CD14-positive monocyte (primary cell): ENCODE measurements around the gene RSPH4A. TPM values are rescaled to one million over a fixed set of nuclear protein-coding genes. Genes with fewer than 3 reads are reported as not detected.

Experiments
- DNase-seq, 3 donors: peaks; one replicate each; pipeline ENCODE4 v3.0.0-alpha.2; 2011 to 2022
- H2AFZ ChIP-seq: 2 replicates; pipeline ENCODE4 v1.6.0; 2012; ENCODE audit warnings: mild to moderate bottlenecking, low read depth, low read length, inconsistent platforms; ENCODE audit not compliant: insufficient read depth, poor library complexity, severe bottlenecking
- H3K27ac ChIP-seq, 2 donors: 1 replicate in 1 of 2; 2 replicates in 1 of 2; pipeline ENCODE4 v1.5.1; 2012 to 2013; ENCODE audit warnings: low read length in 2 of 2, control low read depth in 1 of 2, inconsistent platforms in 1 of 2, low read depth in 1 of 2, mild to moderate bottlenecking in 1 of 2
- H3K27me3 ChIP-seq, 2 donors: one replicate each; pipeline versions ENCODE4 v1.6.0 to v1.6.1; 2011 to 2013; ENCODE audit warnings: low read length in 2 of 2; ENCODE audit not compliant: control insufficient read depth in 2 of 2, insufficient read depth in 2 of 2
- H3K36me3 ChIP-seq, 2 donors: replicated peaks in 1 of 2; 1 replicate in 1 of 2; 2 replicates in 1 of 2; pipeline versions ENCODE4 v1.5.1 to v1.6.1; 2012 to 2013; ENCODE audit warnings: low read length in 2 of 2, control low read depth in 1 of 2, inconsistent platforms in 1 of 2, mild to moderate bottlenecking in 1 of 2; ENCODE audit not compliant: insufficient read depth in 2 of 2, control insufficient read depth in 1 of 2
- H3K4me1 ChIP-seq, 2 donors: 1 replicate in 1 of 2; 2 replicates in 1 of 2; pipeline versions ENCODE4 v1.5.1 to v1.6.1; 2012 to 2013; ENCODE audit warnings: low read length in 2 of 2, control low read depth in 1 of 2, inconsistent platforms in 1 of 2, mild to moderate bottlenecking in 1 of 2, moderate library complexity in 1 of 2; ENCODE audit not compliant: insufficient read depth in 2 of 2, control insufficient read depth in 1 of 2
- H3K4me2 ChIP-seq: replicated peaks from 2 replicates; pipeline ENCODE3; 2012; ENCODE audit warnings: low read length, moderate library complexity, mild to moderate bottlenecking; ENCODE audit not compliant: poor library complexity, severe bottlenecking; ENCODE audit errors: extremely low read depth
- H3K4me3 ChIP-seq, 3 experiments: fragments of 200-600 bp in 1 of 3; sonication (generic) in 1 of 3; replicated peaks in 1 of 3; 1 replicate in 2 of 3; 2 replicates in 1 of 3; pipeline ENCODE4 v1.5.1; 2011 to 2013; ENCODE audit warnings: low read length in 3 of 3, mild to moderate bottlenecking in 3 of 3, control low read depth in 2 of 3, low read depth in 2 of 3, inconsistent platforms in 1 of 3, moderate library complexity in 1 of 3
- H3K79me2 ChIP-seq: 2 replicates; pipeline ENCODE4 v1.6.0; 2012; ENCODE audit warnings: mild to moderate bottlenecking, control low read depth, inconsistent platforms, low read length, moderate library complexity; ENCODE audit not compliant: insufficient read depth
- H3K9ac ChIP-seq: 2 replicates; pipeline ENCODE4 v1.6.0; 2017; ENCODE audit warnings: low read length, mild to moderate bottlenecking; ENCODE audit not compliant: insufficient read depth, poor library complexity, severe bottlenecking
- H3K9me3 ChIP-seq, 2 donors: replicated peaks in 1 of 2; 1 replicate in 1 of 2; 2 replicates in 1 of 2; pipeline versions ENCODE4 v1.5.1 to v1.6.1; 2012 to 2013; ENCODE audit warnings: low read length in 2 of 2, control low read depth in 1 of 2; ENCODE audit not compliant: control insufficient read depth in 1 of 2, insufficient read depth in 1 of 2
- H4K20me1 ChIP-seq: 2 replicates; pipeline ENCODE4 v1.6.0; 2012; ENCODE audit warnings: mild to moderate bottlenecking, low read length, control low read depth, moderate library complexity; ENCODE audit not compliant: insufficient read depth
- H3K27ac Mint-ChIP-seq, 7 donors: one replicate each; pipeline ENCODE4 v1.8.0; 2020; ENCODE audit warnings: mild to moderate bottlenecking in 7 of 7, mixed read lengths in 7 of 7, moderate library complexity in 6 of 7, inconsistent platforms in 2 of 7
- H3K27me3 Mint-ChIP-seq, 3 donors: one replicate each; pipeline ENCODE4 v1.8.0; 2021 to 2022; ENCODE audit warnings: low read depth in 3 of 3, mild to moderate bottlenecking in 3 of 3, mixed read lengths in 3 of 3, moderate library complexity in 3 of 3, inconsistent platforms in 1 of 3
- H3K36me3 Mint-ChIP-seq, 2 donors: one replicate each; pipeline ENCODE4 v1.8.0; 2020; ENCODE audit warnings: mixed read lengths in 2 of 2, inconsistent platforms in 1 of 2, mild to moderate bottlenecking in 1 of 2
- H3K4me1 Mint-ChIP-seq: one replicate; pipeline ENCODE4 v1.8.0; 2020; ENCODE audit warnings: mild to moderate bottlenecking, mixed read lengths
- H3K4me3 Mint-ChIP-seq, 2 donors: one replicate each; pipeline ENCODE4 v1.8.0; 2020; ENCODE audit warnings: mild to moderate bottlenecking in 2 of 2, mixed read lengths in 2 of 2, moderate library complexity in 1 of 2
- H3K9me3 Mint-ChIP-seq, 7 donors: one replicate each; pipeline ENCODE4 v1.8.0; 2020 to 2022; ENCODE audit warnings: mixed read lengths in 7 of 7, mild to moderate bottlenecking in 6 of 7, moderate library complexity in 6 of 7, inconsistent platforms in 2 of 7
- WGBS: methylation state at CpG from one replicate; pipeline ENCODE4 v1.1.5; 2013; ENCODE audit warnings: missing lambda C conversion rate; ENCODE audit not compliant: insufficient coverage; 5-methylcytosine and 5-hydroxymethylcytosine counted together
- intact Hi-C, 2 donors: fragments of 100-400 bp; cut with micrococcal nuclease; formaldehyde crosslinking; loops; one replicate each; pipeline versions ENCODE4 v1.15.0 to v1.15.1; 2023
- polyA plus RNA-seq, 3 donors: library from polyadenylated mRNA; depleted of rRNA in 1 of 3; unstranded in 2 of 3; stranded (reverse) in 1 of 3; fragments of 300-500 nt in 2 of 3; fragments of >200 nt in 1 of 3; fragmentation: Illumina TruSeq in 2 of 3; gene quantifications; 1 replicate in 2 of 3; 2 replicates in 1 of 3; pipeline ENCODE4 v1.2.3, GENCODE V29; 2012 to 2021
- TF ChIP-seq, protein P1 (sequence below): fragments of 200-600 bp; IDR thresholded peaks from one replicate; pipeline ENCODE4 v1.8.0; 2022; ENCODE audit warnings: antibody characterized with exemption, mild to moderate bottlenecking

Gene RSPH4A
- polyA plus RNA-seq, 3 donors = 0.15 TPM; not detected in 2

DNA sequence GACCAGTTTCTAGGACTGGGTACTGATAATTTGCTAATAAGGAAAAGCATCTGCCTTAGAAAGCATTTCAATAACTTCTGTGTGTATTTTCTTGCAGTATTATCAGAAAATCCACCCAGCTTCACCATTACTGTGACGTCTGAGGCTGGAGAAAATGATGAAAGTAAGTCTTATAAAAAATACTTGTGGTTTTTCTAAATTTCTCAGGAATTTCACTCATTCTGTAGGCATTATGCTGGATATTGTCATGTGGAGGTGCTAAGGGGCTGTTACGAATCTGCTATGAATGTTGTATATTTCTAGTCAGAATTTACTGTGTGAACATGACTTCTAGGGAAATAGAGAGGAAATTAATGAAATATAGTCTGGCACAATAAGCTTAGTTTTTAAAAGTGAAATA is 36.1 kb upstream of the RSPH4A start:
- H3K9me3 ChIP-seq = no peaks in the 10 kb centered on the region
- Mint-ChIP-seq H3K27ac (no peak overlapping the region), H3K4me1 (no peaks in the 10 kb centered on the region), H3K27me3 (no peaks in the 10 kb centered on the region), H3K4me3 (no peak overlapping the region), H3K36me3 (peaks cover 61 to 71% of the 10 kb centered on the region in 2 donors), H3K9me3 (no peaks in the 10 kb centered on the region)
- no peak overlapping the region for H3K4me2 ChIP-seq
- H3K36me3 ChIP-seq = peaks cover 56 to 86% of the 10 kb centered on the region in 2 donors
- peaks cover 14% of the 10 kb centered on the region for H4K20me1 ChIP-seq
- H2AFZ ChIP-seq = no peak overlapping the region
- 100% methylated on average over 1 of the region's 2 CpGs for WGBS
- DNase-seq = no peak
- H3K27ac ChIP-seq = no peak overlapping the region
- peaks cover 48% of the 10 kb centered on the region for H3K79me2 ChIP-seq
- intact Hi-C loops = no loop called here
- no peaks in the 10 kb centered on the region for H3K4me1 ChIP-seq
- no peak overlapping the region for H3K9ac ChIP-seq
- no peaks in the 10 kb centered on the region for H3K27me3 ChIP-seq
- TF ChIP-seq, protein P1, sequence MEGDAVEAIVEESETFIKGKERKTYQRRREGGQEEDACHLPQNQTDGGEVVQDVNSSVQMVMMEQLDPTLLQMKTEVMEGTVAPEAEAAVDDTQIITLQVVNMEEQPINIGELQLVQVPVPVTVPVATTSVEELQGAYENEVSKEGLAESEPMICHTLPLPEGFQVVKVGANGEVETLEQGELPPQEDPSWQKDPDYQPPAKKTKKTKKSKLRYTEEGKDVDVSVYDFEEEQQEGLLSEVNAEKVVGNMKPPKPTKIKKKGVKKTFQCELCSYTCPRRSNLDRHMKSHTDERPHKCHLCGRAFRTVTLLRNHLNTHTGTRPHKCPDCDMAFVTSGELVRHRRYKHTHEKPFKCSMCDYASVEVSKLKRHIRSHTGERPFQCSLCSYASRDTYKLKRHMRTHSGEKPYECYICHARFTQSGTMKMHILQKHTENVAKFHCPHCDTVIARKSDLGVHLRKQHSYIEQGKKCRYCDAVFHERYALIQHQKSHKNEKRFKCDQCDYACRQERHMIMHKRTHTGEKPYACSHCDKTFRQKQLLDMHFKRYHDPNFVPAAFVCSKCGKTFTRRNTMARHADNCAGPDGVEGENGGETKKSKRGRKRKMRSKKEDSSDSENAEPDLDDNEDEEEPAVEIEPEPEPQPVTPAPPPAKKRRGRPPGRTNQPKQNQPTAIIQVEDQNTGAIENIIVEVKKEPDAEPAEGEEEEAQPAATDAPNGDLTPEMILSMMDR = no peak
- no peak overlapping the region for H3K4me3 ChIP-seq

DNA sequence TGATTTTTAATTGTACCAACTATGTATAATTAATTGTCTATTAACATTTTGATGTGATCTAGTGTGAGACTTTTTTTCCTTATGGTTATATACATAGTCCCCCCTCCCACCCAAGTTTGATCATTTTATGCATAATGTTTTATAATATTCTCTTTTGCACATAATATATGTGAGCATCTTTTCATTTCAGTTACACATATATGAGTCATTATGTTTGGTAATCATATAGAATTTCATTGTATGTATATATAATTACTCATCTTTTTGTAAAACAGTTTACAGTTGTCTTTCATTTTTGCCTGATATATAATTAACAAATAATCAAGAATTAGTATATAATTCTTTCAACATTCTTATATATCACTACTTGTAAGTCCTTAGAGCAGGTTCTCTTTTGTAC is 30.0 kb upstream of the RSPH4A start:
- Mint-ChIP-seq H3K9me3 (peaks cover 0 to 3% (median 0%) of the 10 kb centered on the region in 7 donors), H3K4me1 (no peaks in the 10 kb centered on the region), H3K4me3 (no peak overlapping the region), H3K27ac (no peak overlapping the region), H3K27me3 (peaks cover 0 to 2% (median 0%) of the 10 kb centered on the region in 3 donors), H3K36me3 (peaks cover 70 to 79% of the 10 kb centered on the region in 2 donors)
- H3K79me2 ChIP-seq = no peaks in the 10 kb centered on the region
- no peak overlapping the region for H2AFZ ChIP-seq
- TF ChIP-seq, protein P1 = no peak
- H3K4me2 ChIP-seq = no peak overlapping the region
- peaks cover 75 to 86% of the 10 kb centered on the region in 2 donors for H3K36me3 ChIP-seq
- no peaks in the 10 kb centered on the region for H3K4me1 ChIP-seq
- H3K27ac ChIP-seq = no peak overlapping the region
- DNase-seq = no peak
- H3K27me3 ChIP-seq = no peaks in the 10 kb centered on the region
- intact Hi-C loops = no loop called here
- no peak overlapping the region for H3K4me3 ChIP-seq
- no peaks in the 10 kb centered on the region for H4K20me1 ChIP-seq
- no peaks in the 10 kb centered on the region for H3K9me3 ChIP-seq
- H3K9ac ChIP-seq = no peak overlapping the region
